ENCODE measurements around the gene PHACTR3.

PHACTR3 gene

GRCh38 chr20:59821788-59822187, 217.4 kb downstream of the PHACTR3 start:
- no peak for DNase-seq

- no peak for DNase-seq
These were observed 218.1 kb downstream of the PHACTR3 start for GRCh38 chr20:59822291-59823029.

- no peak for DNase-seq
These were observed 218.7 kb downstream of the PHACTR3 start for GRCh38 chr20:59823030-59823423.

GRCh38 chr20:59823491-59824259, 219.3 kb downstream of the PHACTR3 start:
- DNase-seq = no peak

GRCh38 chr20:59824711-59825562, 220.6 kb downstream of the PHACTR3 start:
- no peak for DNase-seq

GRCh38 chr20:59825563-59825920, 221.2 kb downstream of the PHACTR3 start:
- DNase-seq = no peak

- no peak for DNase-seq
These were observed 221.8 kb downstream of the PHACTR3 start for GRCh38 chr20:59825944-59826759.

GRCh38 chr20:59827138-59828056, 223.1 kb downstream of the PHACTR3 start:
- DNase-seq = no peak

GRCh38 chr20:59828125-59829053, 224.0 kb downstream of the PHACTR3 start:
- no peak for DNase-seq

- no peak for DNase-seq
These were observed 224.9 kb downstream of the PHACTR3 start for GRCh38 chr20:59829054-59829785.

- no peak for DNase-seq
These were observed 225.7 kb downstream of the PHACTR3 start for GRCh38 chr20:59829786-59830664.

GRCh38 chr20:59830665-59831023, 226.3 kb downstream of the PHACTR3 start:
- no peak for DNase-seq

- DNase-seq = no peak
These were observed 226.9 kb downstream of the PHACTR3 start for GRCh38 chr20:59831024-59831915.

- no peak for DNase-seq
These were observed 227.6 kb downstream of the PHACTR3 start for GRCh38 chr20:59831916-59832270.

- DNase-seq = no peak
These were observed 228.3 kb downstream of the PHACTR3 start for GRCh38 chr20:59832406-59833363.

- DNase-seq = no peak
These were observed 230.7 kb downstream of the PHACTR3 start for GRCh38 chr20:59835057-59835447.
